ENCODE data around the gene GTPBP6. TPM values are rescaled to one million over a fixed set of nuclear protein-coding genes. Genes with fewer than 3 reads are reported as not detected.
"Not testable (repeated sequence)": the region's sequence is repeated elsewhere in the genome, so short reads cannot be mapped to it uniquely, and the experiment has no call there.

The GTPBP6 gene
- polyA plus RNA-seq, 3 donors = 65.3 to 71.9 (median 65.9) TPM

DNA sequence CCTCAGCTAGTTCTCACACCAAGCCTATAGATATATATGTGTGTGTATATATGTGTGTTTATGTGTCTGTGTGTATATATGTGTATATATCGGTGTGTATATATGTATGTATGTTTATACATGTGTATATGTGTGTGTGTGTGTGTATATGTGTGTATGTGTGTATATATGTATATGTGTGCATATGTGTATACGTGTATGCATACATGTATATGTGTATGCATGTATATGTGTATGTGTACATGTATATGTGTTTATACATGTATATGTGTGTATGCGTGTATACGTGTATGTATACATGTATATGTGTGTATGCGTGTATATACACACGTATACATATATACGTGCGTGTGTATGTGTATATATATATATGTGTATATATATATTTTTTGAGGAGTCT, 18.3 kb downstream of the GTPBP6 start:
- no peak for DNase-seq

DNA sequence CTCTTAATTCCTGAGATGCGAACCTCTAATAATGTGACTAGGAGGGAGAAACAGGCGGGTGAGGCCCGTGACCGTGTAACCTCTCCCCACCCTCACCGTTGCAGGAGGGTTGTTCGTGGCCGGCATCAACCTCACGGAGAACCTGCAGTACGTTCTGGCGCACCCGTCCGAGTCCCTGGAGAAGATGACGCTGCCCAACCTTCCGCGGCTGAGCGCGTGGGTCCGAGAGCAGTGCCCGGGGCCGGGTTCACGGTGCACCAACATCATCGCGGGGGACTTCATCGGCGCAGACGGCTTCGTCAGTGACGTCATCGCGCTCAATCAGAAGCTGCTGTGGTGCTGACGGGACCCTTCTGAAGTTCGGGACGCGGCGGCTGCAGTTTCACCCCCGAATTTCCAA, 19.6 kb downstream of the GTPBP6 start:
- DNase-seq = no peak

DNA sequence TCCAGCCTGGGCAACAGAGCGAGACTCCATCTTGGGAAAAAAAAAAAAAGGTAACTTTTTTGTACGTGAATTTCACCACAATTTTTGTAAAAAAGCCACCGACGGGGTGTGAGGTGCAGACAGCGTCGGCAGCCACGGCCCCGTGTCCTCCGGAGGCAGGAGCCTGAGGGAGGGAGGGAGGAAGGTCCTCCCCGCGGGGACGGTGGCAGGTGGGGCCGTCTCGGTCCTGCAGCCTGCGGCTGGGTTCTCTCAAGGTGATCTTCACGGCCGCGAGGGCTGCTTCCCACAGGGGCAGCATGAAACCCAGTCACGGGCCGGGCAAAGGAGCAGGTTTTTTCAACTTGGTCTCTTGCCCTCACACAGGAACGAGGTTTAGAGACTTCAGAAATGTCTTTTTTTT, 23.5 kb downstream of the GTPBP6 start:
- no peak for DNase-seq

DNA sequence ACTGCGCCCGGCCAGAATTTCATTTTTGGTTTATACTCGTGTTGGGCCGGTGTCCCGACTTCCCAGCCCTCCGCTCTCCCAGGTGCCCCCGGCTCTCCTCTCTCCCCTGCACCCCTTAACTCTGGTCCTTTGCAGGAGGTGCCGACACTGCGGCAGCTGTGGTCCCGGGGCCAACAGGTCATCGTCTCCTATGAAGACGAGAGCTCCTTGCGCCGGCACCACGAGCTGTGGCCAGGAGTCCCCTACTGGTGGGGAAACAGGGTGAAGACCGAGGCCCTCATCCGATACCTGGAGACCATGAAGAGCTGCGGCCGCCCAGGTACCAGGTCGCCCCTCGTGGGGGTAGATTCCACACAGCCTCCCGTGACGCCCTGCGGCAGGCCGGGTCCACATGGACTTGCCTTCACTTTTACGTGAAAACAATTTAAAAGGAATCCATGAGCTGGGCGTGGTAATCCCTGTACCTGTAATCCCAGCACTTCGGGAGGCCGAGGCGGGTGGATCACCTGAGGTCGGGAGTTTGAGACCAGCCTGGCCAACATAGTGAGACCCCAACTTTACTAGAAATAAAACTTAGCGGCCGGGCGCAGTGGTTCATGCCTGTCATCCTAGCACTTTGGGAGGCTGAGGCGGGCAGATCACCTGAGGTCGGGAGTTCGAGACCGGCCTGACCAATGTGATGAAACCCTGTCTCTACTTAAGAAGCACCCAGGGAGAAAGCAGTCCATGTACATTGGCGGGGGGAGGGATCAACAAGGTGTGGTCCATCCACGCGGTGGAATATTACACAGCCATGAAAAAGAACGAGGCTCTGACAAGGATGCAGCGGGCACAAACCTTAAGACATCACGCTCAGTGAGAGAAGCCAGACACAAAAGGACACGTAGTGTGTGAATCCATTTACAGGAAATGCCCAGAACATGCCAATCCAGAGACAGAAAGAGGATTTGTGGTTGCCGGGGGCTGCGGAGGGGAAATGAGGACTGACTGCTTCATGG, 25.4 kb downstream of the GTPBP6 start:
- DNase-seq = no peak

DNA sequence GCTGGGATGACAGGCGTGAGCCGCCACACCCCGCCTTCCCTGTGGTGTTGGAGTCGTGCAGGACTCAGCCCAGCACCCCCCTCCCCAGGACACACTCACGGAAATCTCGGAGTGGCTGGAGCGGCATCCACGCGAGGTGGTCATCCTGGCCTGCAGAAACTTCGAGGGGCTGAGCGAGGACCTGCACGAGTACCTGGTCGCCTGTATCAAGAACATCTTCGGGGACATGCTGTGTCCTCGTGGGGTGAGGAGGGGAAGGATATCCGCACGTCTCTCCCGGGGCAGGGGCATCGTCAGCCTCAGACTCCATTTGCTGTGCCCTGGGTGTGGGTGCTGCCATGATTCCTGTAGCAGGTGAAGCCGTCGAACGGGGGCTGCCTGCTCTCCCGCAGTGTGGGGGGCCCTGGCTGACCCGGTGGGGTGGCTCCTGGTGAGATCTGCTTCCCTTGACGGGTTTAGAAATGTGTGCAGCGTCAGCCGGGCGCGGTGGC, 27.1 kb downstream of the GTPBP6 start:
- no peak for DNase-seq

DNA sequence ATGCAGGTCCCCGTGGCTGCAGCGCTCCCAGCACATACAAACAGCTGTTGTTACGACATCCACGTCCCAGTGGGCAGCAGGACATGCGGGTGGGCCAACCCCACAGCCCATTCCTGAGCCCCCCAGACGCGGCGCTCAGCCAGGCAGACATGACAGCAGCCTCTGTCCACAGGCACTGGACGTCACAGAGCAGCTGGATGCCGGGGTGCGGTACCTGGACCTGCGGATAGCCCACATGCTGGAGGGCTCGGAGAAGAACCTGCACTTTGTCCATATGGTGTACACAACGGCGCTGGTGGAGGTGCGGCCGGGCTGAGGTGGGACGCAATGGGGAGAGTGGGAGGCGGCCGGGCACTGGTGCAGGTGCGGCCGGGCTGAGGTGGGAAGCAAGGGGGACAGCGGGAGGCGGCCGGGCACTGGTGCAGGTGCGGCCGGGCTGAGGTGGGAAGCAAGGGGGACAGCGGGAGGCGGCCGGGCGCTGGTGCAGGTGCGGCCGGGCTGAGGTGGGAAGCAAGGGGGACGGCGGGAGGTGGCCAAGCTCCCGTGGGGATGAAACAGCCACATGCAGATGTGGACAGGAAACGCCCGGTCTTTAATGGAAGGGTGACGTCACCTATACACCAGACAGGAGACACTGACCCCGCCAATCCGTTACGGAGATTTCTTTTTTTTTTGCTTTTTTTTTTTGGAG, 28.0 kb downstream of the GTPBP6 start:
- DNase-seq = no peak

DNA sequence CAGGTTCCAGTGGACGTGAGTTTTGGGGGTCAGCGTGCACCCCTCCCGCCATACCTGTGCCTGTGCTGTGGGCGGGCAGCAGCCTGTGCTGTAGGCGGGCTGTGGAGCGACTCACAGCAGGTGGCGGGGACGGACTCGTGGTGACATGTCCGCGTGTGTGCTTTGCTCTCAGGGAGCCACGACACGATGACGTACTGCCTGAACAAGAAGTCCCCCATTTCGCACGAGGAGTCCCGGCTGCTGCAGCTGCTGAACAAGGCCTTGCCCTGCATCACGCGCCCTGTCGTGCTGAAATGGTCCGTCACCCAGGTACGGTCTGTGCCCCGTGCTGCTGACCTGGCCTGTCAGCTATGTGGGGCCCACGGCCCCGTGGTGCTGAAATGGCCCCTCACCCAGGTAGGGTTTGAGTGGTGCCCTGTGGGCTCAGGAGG, 30.0 kb downstream of the GTPBP6 start:
- no peak for DNase-seq

DNA sequence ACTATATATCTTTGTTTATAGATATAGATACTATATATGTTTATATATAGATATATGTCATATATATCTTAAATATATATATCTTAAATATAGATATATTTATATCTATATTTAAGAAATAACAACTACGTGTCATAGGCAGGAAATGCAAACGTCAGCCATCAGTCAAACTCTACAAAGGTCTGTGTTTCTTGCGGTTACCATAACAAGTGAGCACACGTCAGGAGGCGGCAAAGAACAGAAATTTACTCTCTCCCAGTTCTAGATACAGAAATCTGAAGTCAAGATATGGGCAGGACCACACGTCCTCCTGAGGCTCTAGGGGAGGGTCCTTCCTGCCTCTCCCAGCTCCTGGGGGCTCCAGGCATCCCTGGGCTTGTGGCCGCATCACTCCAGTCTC, 30.9 kb downstream of the GTPBP6 start:
- DNase-seq = no peak

DNA sequence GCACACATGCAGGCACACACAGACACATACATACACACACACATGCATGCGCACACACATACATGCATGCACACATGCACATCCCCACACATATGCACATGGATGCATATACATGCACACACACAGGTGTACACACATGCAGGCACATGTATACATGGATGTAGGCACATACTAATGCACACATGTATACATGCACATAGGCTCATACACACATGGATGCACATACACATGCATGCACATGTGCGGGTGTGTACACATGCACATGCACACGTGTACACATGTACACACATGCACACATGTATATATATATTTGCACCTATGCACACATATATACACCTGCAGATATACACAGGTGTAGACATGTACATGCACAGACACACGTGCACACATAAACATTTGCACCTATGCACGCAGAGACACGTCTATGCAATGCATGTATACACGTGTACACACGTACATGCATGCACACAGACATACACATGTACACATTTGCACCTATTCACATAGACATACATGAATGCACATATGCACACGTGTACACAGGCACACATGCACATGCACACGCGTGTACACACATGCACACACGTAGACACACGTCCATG, 33.4 kb downstream of the GTPBP6 start:
- no peak for DNase-seq

DNA sequence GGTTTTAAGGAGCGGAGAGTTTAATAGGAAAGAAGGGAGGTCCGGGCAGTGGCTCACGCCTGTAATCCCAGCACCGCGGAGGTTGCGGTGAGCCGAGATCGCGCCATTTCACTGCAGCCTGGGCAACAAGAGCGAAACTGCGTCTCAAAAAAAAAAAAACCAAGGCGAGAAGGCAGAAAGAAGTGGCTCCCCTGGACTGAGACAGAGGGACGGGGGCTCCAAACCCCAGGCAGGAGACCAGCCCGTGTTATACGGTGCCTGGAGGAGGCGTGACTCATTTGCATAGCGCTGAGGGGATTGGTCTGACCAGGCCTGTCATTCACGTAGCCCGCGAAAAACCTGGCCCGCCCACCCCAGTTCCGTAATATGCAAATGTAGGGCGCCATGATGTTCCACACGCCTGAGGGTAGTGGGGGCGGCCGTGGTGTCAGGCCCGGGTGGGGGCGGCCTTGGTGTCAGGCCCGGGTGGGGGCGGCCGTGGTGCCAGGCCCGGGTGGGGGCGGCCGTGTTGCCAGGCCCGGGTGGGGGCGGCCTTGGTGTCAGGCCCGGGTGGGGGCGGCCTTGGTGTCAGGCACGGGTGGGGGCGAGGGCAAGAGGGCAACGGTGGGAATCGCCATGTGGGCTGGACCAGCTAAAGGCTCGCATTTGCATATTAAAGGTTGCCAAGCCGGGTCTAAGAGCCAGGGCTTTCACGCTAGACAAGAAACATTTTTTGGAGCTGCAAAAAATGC, 35.3 kb downstream of the GTPBP6 start:
- DNase-seq = peak; percentile 93

DNA sequence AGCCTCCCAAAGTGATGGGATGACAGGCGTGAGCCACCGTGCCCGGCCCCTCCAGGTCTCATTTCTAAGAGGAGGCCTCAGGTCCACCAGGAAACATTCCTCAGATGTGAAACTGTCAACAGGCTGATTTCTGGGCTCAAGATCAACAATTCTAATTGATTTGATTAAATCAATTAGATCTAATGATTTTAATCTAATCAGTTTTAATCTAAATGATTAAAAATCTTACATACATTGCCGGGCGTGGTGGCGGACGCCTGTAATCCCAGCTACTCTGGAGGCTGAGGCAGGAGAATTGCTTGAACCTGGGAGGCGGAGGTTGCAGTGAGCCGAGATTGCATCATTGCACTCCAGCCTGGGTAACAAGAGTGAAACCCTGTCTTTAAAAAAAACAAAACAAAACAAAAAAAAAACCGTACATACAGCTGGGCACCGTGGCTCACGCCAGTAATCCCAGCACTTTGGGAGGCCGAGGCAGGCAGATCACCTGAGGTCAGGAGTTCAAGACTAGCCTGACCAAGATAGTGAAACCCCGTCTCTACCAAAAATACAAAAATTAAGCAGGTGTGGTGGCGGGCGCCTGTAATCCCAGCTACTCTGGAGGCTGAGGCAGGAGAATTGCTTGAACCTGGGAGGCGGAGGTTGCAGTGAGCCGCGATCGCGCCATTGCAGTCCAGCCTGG, 36.5 kb downstream of the GTPBP6 start:
- not testable (repeated sequence) for DNase-seq

DNA sequence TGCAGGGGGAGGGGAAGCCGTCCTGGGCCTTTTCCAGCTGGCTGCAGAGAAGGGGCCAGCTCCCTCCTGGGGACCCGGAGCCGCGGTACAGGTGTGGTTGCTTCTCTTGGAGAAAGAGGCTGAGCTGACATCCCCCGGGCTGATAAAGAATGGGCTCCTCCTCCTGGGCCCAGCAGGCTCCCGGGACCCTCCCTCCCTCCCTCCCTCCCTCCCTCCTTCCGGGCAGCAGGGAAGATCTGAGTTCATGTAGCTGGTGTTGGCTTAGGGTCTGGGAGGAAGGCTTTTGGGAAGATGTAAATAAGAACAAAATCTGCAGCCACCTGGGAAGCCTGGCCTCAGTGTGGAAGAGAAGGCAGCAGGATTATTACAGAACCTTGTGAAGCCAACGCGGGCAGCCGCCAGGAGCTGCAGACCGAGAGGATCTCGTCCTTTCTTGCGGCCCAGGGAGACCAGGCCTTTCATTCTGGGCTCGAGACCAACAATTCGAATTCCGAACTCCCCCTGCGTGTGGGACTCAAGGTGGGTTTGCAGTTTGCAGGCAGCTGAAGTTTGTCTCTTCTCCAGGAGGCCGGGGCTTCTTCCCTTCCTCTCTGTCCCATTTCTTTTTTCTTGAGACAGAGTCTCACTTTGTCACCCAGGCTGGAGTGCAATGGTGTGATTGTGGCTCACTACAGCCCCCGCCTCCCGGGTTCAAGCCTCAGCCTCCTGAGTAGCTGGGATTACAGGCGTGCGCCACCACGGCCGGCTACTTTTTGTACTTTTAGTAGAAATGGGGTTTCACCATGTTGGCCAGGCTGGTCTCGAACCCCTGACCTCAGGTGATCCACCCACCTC, 37.2 kb downstream of the GTPBP6 start, which contains the start of gene PLCXD1:
Gene PLCXD1, plus strand, starts transcription at position 216 of the 834 bp plus-strand sequence. CDS start 2,807 bp downstream, outside the sequence.
- peak; percentile 82 for DNase-seq

DNA sequence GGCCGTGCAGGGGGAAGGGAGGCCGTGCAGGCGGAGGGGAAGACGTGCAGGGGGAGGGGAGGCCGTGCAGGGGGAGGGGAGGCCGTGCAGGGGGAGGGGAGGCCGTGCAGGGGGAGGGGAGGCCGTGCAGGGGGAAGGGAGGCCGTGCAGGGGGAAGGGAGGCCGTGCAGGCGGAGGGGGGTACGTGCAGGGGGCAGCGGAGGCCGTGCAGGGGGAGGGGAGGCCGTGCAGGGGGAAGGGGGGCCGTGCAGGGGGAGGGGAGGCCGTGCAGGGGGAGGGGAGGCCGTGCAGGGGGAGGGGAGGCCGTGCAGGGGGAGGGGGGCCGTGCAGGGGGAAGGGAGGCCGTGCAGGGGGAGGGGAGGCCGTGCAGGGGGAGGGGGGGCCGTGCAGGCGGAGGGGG, 37.9 kb downstream of the GTPBP6 start:
- not testable (repeated sequence) for DNase-seq

DNA sequence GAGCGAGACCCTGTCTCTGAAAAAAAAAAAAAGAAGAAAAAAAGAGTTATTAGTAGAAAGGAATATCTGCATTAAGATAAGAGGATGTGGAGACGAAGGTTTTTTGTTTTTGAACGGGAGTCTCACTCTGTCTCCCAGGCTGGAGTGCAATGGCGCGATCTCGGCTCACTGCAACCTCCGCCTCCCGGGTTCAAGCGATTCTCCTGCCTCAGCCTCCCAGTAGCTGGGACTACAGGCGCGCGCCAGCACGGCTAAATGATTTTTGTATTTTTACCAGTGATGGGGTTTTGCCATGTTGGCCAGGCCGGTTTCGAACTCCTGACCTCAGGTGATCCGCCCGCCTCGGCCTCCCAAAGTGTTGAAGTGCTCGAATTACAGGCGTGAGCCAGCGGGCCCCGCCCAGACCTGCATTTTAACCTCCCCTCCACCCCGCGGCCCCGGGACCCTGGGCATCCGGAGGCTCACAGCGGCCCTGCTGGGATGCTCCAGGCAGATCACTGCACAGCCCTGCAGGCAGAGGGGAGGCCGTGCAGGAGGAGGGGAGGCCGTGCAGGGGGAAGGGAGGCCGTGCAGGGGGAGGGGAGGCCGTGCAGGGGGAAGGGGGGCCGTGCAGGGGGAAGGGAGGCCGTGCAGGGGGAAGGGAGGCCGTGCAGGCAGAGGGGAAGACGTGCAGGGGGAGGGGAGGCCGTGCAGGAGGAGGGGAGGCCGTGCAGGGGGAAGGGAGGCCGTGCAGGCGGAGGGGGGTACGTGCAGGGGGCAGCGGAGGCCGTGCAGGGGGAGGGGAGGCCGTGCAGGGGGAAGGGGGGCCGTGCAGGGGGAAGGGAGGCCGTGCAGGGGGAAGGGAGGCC, 38.6 kb downstream of the GTPBP6 start:
- DNase-seq = not testable (repeated sequence)

DNA sequence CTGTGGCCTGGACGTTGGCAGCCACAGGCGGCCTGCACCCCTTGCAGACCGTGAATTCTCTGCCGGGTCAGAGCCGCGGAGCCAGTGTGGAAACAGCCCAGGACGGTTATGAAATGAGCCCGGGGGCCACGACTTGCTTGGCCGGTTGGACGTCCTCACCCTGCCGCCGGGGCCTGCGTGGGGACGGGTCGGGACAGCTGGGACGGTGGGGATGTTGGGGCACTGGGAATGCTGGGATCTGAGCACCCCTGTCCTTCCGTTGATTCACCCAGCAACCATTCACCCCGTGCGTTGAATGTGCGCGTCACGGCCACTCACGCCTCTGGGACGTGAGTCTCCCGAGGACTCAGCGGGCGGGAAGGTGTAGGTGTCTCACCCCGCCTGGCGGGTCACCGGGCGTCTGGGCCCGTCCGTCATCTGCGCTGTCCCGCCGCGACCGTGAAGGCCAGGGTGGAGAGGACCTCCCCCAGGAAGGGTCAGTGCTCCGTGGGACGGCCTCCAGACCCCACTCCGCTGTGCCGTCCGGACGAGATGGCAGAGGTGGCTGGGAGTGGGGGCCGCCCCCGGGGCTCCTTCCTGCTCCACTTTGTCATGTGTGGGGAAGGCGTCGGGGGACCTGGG, 41.9 kb downstream of the GTPBP6 start:
- no peak for DNase-seq

DNA sequence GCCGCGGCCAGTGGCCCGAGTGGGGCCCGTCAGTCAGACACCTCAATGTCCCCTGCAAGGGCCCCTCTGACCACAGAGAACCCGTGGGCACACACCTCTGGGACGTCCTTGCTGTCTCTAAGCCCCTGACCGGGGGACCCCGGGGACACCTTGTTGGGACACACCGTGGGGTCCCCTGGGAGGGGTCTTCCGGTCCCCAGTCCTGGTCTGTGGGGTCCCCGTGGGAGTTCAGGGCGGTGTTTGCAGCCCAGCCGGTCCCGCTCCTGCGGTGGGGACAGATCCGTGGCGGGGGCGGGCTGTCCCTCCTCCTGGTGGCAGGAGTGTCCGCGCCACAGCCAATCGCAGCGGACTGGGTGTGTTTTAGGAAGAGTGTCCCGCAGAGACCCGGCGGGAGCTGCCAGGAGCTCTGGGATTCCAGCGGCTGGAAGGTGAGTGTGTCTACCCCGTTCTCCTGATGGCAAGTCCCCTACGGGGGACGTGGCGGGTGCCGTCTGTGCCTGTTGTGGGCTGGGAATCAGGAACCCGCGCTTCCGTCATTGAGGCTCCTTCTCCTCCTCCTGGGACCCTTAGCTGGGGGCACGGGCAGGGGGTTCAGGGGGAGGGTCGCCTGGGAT, 42.5 kb downstream of the GTPBP6 start:
- peak; percentile 54 for DNase-seq

DNA sequence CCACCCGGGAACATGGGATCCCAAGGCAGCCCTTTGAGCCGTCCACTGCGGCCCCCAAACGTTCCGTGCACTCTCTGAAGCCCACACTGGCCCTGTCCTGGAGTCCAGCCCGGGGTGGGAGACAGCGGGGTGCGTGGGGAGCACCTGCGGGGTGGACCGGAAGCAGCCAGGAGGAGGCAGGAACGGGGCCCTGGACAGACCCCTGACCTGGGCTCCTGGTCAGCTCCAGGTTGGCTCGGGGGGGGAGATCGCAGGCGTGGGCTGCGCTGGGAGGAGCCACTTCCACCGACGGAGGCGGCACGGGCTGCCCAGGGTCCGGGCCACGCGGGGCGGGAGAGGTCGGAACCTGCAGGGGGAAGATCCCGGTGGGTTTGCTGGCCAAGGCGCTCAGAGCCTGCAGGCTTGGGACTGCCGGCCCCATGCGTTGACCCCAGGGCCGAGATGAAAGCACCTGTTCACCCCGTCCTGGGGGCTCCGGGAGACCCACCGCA, 43.1 kb downstream of the GTPBP6 start:
- no peak for DNase-seq

All from renal pelvis (tissue), 4 donors.